HG02885 (cell line): ENCODE data around the gene VPS26C.

Experiments
- ATAC-seq: cut with Tn5 transposase; IDR thresholded peaks from one replicate; pipeline ENCODE4 v1.9.1; 2021; ENCODE audit warnings: mild to moderate bottlenecking; ENCODE audit not compliant: unreplicated experiment, poor library complexity

Gene VPS26C

DNA sequence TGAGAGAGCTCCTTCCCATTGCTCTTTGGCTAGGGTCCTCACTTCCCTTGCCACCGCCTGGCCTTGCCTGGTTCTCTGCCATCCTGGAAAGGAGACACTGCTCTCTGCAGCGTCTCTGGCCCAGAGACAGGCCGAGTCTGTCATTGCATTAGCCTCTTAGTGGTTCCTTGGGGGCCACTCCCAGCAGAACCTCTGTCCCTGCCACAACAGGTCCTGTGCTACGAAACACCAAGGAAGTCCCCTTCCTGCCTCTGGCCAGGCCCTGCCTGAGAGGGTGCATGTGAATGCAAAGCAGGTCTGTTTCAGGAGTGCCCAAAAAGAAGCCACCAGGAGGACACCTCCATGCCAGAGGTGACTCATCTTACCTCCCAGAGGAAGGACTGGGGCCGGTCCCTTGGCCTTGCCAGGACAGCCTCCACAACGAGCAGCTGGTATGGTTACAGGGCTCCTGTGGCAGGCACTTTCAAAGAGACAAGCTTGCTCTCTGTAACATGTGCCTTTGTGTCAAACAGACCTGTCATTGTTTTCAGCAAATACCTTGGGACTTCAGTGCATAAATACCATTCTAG, 59.6 kb downstream of the VPS26C start:
- peak; percentile 60 for ATAC-seq

DNA sequence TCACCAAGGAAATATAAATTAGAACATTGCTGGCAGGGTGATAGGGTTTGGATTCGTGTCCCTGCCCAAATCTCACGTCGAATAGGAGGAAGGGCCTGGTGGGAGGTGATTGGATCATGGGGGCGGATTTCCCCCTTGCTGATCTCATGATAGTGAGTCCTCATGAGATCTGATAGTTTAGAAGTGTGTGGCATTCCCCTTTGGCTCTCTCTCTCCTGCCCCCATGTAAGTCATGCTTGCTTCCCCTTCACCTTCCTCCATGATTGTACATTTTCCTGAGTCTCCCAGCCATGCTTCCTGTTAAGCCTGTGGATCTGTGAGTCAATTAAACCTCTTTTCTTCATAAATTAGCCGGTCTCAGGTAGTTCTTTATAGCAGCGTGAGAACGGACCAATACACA, 60.6 kb downstream of the VPS26C start:
- ATAC-seq: no peak

GRCh38 chr21:37204580-37204979, 62.6 kb downstream of the VPS26C start:
- ATAC-seq: no peak

DNA sequence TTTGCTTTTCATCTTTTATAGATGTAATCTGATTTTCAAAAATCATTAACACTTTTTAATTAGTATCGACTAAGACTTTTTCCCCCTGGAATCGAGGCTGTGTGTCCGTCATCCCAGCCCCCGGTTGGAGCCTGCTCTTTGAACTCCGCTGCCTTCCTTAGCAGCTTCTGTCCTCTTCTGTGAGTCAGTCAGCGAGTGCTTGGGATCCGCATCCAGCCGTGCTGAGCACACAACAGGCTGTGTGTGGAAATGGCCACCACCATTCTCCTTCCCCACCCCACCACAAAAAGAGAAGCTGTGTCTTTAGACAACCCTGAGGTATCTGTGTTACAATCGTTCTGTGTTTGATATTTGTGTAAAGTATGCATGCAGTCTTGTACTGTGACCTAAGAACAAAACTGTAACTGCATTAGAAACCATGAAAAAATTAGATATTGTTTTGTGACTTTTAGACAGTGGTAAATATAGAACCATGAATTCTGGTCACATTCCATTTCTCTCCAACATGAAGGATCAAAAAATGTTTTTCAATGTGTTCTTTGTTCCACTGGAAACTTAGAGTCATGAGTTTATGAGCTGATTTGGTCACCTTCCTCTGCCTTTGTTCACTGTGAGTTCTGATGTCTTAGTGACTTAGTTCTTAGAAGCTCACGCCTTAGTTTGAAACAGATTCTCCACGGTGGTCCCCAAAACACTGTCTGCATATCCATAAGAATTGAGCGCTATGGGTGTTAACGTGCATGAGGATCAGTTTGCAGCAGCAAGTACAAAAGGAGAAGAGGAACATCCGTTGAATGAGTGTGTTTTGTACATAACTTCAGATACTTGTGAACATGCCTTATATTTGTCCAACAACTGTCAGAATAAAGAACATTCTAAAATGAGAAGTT, 64.7 kb downstream of the VPS26C start:
- ATAC-seq: no peak

GRCh38 chr21:37200641-37201480, 66.3 kb downstream of the VPS26C start:
- ATAC-seq: no peak

- no peak for ATAC-seq
These were observed 67.8 kb downstream of the VPS26C start for GRCh38 chr21:37199057-37199924.

- no peak for ATAC-seq
These were observed 69.4 kb downstream of the VPS26C start for GRCh38 chr21:37197746-37198145.

- no peak for ATAC-seq
These were observed 70.3 kb downstream of the VPS26C start for GRCh38 chr21:37196847-37197246.

- ATAC-seq: no peak
These were observed 71.5 kb downstream of the VPS26C start for GRCh38 chr21:37195610-37196009.

DNA sequence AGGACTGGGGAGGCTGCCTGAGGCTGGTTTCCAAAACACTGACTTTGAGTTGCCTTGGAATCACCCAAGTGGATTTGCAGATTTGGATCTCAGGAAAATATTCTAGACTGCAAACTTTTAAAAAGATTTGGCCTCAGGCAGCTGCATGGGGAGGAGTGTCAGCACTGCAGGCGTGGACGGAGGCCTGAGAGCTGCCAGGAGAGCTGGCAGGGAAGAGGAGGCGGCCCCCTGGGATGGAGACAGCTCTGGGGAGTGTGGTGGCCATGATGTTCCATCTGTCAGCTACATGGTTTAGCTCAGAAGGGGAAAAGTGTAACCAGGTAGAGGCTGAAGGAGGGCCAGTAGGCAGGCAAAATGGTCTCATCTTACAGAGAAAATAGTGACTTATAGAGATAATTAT, 72.1 kb downstream of the VPS26C start:
- no peak for ATAC-seq

DNA sequence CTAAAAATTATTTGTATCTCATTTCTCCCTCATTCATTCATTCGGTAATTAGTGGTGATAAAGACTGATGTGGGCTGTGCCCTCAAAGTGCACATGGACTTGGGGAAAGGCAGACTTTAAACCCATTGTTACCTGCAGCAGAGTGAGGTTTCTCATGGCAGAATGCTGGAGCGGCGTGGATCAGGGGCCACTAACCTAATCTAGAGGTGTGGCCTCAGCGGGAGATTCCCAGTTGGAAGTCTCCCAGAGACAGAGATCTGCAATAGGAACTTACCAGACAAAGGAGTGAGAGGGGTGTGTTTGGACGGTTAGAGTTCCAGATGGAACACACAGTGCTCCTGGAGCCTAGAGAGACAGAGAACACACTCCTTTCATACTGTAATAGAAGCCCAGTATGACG, 73.5 kb downstream of the VPS26C start:
- ATAC-seq: no peak

DNA sequence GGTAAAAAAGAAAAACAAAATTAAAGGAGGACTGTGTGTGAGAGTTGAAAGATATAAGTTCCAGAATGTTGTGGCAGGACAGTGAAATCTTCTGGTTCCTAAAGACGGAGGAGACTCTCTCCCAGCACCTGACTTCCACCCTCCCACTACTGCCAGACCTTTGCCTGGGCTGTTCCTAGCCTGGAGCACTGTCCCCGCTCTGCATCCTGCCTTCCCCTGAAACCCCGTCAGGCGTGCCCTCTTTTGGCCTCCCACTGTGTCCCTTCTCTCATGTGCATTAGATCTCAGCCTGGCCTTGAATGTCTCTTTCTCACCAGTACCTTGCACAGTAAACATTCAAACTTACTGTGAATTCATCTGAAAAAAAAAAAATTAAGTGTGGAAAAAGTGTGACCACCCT, 74.1 kb downstream of the VPS26C start:
- ATAC-seq: no peak

DNA sequence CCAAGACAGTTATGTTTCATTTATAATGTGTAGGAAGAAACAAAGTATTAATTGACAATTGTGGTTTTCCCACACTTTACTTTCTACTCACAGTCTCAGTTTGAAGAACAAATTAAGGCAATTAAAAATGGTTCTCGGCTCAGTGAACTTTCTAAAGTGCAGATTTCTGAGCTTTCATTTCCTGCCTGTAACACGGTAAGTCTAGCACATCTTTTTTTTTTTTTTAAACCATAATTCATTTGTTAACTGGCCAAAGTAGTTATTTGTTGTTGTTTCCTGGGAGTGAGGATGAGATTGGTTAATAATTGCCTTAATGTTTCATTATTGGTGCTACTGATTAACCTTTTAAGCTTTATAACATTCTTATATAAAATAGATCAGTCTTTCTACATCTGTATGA, 75.1 kb downstream of the VPS26C start:
- ATAC-seq: no peak

DNA sequence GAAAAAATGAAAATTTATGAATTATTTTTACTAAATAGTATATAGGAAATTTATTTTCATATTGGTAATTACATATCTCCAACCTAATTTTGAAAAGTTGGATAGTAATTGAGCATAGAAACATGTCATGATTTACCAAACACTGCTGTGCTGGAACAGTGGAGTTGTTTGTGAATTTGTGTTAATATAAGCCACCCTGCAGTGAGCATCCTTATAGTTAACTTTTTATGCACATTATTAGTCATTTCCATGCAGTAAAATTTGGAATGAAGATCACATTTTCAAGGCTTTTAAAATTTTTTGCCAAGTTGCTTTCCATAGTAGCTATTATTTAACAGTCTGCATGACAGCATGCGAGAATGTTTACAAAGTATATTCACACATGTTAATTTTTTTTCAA, 78.3 kb downstream of the VPS26C start:
- no peak for ATAC-seq

- ATAC-seq: no peak
These were observed 80.2 kb downstream of the VPS26C start for GRCh38 chr21:37186983-37187382.

DNA sequence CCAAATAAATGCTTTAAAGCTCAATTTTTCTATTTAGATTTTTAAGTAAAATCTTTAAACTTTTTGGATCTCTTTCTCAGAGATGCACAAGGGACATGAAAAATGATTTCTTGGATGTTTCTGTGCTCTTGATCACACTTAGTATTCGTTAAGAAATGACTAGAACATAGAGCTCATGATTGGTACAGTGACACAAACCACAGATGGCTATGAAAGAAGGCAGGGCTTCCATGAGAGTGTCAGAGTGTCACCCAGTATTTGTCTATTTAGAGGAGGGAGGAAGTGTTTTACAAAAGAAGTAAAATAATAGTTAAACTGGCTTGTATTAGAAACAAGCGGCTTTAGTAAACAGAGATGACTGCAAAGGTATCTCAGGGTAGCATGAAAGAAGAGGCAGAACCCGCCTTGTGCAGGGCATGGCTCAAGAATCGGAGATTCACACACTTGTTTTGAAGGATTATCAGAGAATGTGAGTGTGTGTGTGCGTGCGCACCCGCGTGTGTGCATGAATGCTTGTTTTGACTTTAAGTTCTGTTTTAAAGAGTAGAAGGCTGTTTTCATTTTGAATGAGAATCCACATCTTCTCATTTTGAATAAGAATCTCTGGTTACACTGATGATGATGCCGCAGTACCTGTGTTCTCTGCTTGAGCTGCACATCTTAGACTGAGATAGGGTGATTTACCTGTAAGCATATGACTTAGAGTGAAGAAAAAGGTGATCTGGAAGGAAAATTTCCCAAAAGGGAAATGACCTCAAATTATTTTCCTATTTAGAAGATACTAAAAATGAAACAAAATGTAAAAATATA, 82.1 kb downstream of the VPS26C start:
- ATAC-seq: peak; percentile 51

DNA sequence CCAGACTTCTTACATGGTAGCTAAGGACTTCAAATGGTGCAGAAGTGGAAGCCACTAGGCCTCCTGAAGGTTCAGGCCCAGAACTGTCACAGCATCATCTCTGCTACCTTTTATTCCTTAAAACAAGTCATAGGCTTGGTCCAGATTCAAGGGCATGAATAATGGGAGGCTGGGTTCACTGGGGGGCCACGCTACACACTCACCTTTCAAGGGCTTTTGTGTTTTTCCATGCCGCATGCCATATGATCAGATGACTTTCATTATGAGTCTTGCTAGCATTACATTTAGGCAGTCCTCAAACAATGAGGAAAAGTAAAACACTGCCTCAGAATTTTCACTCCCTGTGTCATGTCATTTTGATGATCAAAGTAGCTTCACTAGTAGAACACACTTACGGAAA, 83.4 kb downstream of the VPS26C start:
- ATAC-seq: no peak

DNA sequence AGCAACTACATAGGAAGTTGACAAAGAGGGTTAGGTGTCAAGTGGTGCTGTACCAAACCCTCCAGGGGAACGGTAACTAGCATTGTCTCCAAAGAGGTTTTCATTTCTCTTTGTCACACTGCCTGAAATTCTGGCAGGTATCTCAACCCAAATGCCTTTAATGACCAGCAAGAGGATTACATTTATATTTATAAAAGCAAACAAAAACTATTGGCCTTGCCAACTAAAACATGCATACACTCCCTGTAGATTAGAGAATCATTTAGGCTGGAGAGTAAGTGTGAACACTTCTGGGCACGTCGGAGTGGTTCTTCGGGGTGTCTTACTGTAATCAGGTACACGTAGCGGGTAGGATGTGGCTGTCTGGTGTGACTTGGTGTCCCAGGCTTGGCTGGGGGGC, 84.9 kb downstream of the VPS26C start:
- ATAC-seq: no peak

DNA sequence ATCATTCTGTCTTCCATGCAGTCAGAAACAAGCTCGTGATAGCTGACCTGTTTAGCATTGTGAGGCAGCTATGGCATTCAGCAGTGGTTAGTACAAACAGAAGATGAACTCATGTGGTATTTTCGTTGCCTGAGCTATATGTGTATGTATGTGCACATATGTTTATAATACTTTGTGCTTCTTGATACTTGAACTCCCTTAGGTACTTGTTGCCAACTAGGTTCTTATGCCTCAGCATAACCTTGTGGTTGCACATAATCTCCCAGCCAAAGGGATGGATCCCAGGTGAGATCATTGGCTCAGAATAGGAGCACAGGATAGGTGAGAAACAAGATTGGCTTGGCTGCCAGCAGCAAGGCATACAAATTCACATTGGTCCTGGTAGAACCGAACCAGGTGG, 86.1 kb downstream of the VPS26C start:
- no peak for ATAC-seq
